GM18951 (cell line): Measurements from ENCODE around the gene KRTAP12-4.
"Not testable (repeated sequence)": the region's sequence is repeated elsewhere in the genome, so short reads cannot be mapped to it uniquely, and the experiment has no call there.

ENCODE experiments used
- POLR2A ChIP-seq: IDR thresholded peaks from 4 replicates; pipeline ENCODE4 v1.6.1; 2011; ENCODE audit warnings: mild to moderate bottlenecking; ENCODE audit not compliant: insufficient read length, insufficient read depth; ENCODE audit errors: extremely low read depth
- in situ Hi-C: fragments of 300-500 bp; cut with MboI; formaldehyde crosslinking; loops from one replicate; pipeline ENCODE4 v1.12.0; 2022; ENCODE audit warnings: low sequenced_read_pairs, mixed read lengths, inconsistent platforms; ENCODE audit not compliant: unreplicated experiment

KRTAP12-4 gene

DNA sequence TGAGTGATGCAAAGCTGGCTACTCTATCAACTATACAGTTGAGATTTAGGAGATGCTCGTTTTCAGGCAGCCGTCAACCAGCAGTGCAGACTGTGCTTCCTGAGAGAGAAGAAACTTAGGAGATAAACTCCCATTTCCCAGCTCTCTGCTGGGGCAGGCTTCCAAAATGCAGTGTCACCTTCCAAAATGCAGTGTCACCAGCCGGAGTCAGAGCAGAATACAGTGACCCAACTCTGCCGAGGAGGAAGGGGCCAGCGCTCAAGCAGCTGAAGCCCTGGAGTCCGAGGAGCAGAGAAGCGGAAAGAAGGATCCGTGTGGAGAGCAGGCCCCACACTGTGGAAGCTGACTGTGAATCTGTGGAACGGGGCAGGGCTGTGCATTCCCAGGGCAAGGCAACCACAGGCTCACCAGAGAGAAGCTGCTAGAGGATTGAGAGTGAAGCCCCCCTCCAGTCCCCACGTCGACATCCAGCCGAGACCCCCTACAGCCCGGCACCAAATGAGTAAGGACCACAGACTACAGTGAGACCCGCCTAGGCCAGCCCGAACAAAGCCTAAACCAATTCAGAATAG lies 28.2 kb upstream of the KRTAP12-4 start:
- no peak for TF ChIP-seq POLR2A
- in situ Hi-C loops = no loop called here

DNA sequence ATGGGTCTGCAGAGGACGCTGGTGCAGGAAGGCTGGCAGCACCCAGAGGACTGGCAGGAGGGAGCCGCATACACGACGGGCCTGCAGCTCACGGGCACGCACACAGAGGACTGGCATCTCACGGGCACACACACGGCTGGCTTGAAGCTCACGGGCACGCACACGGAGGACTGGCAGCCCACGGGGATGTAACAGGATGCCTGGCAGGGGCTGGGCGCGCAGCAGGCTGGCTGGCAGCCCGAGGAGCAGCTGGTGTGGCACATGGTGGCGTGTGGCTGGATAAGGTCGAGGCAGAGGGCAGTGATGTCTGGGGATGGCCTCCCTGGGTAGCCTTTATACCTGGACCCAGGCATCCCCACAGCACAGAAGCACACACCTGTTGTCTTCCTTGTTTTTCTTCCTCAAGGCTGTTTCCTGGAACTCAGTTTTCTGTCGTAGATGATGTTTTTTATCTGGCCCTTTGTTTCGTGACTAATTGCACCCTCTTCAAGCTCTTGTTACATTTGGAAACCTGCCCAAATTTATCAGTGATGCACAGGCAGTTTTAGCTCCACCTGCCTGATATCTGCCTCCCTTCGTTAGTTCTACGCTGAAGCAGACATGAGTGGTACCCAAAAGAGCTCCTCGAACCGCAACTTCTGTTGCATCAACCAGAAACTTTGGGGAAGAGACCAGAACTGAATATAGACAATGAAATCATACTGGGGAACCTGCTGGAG lies 27.6 kb upstream of the KRTAP12-4 start, which contains the start of gene KRTAP12-1:
Gene KRTAP12-1, minus strand, starts transcription at position 303 of the 719 bp plus-strand sequence. Its CDS starts 40 bp downstream, at position 263.
- in situ Hi-C loops = no loop called here
- no peak for TF ChIP-seq POLR2A

DNA sequence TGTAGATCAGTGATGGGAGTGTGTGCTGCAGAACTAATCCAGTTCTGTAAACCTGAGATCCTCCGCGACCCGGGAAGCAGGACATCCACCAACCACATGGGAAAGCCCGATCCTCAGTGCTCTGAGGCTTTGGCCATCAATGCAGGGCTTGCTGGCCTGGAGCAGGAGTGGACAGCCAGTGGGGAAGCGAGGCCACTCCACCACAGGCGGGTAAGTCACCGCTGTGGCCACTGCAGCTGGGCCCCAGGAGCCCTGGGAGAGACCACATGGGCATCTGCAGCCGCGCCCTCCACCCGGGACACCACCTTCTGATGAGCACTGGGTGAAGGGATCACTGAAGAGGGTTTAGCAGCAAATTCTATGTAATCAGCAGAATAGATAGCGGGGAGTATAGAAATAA lies 26.7 kb upstream of the KRTAP12-4 start:
- no peak for TF ChIP-seq POLR2A
- in situ Hi-C loops = no loop called here

DNA sequence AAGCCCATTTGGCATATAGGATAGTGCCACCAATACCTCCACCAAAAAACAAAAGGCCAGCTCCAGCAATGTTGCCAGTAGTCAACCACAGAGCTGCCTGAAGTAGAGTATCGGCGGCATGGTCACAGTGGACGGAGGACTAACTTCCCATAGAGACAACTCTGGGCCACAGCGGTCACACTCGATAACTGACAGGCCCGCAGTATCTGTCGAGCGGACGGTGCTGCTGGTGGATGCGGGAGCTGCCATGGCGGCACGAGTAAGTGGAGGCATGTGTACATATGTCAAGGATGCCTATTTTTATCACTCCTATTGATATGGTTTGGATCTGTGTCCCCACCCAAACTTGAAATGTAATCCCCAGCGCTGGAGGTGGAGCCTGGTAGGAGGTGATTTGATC lies 23.4 kb upstream of the KRTAP12-4 start:
- TF ChIP-seq POLR2A = no peak

DNA sequence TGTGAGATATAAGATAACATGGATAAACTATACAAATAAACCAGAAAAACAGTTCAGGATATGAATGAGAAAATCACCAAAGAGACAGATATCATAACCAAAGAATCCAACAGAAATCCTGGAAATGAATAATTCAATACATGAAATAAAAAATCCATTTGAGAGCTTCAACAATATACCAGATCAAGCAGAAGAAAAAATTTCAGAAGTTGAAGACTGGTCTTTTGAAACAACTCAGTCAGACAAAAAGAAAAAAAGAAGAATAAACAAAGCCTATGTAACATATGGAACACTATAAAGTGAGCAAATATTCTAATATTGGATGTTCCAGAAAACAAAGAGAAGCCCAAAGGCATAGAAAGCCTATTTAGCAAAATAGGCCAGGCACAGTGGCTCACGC lies 17.5 kb upstream of the KRTAP12-4 start:
- TF ChIP-seq POLR2A = no peak
- in situ Hi-C loops = no loop called here

More for the DNA sequence above, 23.4 kb upstream of the KRTAP12-4 start:
- in situ Hi-C loops = no loop called here

DNA sequence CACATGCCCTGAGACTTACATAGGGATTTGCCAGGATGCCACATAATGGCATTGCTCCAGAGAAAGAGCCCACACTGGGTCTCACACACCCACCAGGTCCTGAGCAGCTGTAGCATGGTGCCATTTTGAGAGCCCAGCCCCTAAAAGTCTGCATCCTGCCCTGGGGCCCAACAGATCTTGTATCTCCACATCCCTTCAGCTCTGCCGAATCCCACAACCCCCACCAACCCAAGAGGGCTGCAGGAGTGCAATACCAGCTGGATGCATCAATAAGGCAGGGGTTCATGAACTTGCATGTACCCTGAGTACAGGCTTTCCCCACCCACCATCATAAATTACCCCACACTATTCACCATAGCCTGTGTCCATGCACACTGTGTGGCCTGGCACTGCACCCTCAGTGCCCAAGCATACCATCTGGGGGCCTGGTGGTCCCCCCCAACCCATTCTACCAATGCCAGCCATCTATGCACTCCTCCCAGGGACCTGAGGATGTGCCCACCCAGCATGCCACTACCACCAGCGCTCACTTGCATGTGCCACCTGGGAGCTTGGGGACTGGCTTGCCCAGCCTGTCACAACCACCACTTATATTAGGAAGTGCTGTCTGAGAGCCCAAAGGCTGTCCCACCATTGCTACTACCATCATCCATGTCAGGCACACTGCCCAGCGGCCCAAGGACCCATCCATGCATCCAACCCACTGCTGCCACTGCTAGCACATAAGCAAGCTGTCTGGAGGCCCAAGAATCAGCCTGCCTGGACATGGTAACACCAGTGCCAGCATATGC lies 16.4 kb upstream of the KRTAP12-4 start:
- TF ChIP-seq POLR2A = no peak
- in situ Hi-C loops = no loop called here

DNA sequence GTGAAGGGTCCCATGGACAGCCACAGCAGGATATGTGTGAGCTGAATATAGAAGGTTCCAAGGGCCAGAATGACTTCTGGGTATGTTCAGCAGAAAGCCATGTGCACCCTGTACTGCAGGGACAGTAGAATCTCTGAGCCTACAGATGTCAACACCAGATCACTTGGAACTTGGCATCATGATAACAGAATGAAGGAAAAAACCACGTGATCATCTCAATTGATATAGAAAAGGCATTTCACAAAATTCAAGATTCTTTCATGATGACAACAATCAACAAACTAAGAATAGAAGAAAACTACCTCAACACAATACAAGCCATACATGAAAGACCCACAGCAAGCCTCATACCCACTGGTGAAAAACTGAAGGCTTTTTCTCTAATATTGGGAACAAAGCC lies 13.2 kb upstream of the KRTAP12-4 start:
- TF ChIP-seq POLR2A = no peak
- in situ Hi-C loops = no loop called here

DNA sequence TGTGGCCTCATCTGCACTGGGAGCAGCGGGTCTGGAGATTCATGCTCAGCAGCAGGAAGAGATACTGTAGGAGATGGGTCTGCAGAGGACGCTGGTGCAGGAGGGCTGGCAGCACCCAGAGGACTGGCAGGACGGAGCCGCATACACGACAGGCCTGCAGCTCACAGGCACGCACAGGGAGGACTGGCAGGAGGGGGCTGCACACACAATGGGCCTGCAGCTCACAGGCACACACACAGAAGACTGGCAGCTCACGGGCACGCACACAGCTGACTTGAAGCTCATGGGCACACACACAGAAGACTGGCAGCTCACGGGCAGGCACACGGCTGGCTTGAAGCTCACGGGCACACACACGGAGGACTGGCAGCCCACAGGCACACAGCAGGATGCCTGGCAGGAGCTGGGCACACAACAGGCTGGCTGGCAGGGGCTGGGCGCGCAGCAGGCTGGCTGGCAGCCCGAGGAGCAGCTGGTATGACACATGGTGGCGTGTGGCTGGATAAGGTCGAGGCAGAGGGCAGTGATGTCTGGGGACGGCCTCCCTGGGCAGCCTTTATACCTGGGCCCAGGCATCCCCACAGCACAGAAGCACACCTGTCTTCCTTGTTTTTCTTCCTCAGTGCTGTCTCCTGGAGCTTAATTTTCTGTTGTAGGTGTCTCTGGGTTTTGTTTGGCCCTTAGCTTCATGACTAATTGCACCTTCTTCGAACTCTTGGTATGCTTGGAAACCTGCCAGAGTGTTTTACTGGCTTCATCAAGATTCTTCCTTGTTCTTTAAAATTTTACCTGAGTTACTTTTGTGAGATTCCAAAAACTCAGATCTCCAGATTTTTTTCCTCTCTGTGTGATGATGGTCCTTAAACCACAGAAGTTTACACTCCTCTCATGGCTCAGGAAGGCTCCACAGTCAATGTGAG lies 12.2 kb upstream of the KRTAP12-4 start, which contains the start of gene KRTAP12-2:
Gene KRTAP12-2, minus strand, starts transcription at position 527 of the 920 bp plus-strand sequence. Its CDS starts 41 bp downstream, at position 486.
- in situ Hi-C loops = no loop called here
- no peak for TF ChIP-seq POLR2A

DNA sequence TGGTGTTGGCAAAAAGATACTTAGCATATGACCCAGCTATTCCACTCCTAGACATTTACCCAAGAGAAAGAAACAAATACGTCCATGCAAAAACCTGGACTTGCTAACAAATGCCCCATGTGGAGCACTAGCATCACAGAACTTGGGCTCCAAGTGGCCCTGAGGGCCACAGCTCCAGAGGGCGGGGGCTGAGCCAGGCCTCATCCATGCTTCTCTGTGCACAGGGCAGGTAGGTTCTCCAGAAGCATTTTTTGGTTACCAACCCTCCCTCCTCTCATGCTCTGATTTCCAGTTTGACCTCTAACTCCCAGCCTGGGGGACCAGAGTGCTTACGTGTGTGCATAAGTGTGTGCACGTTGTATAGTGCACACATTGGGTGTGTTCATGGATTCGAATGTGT lies 10.2 kb upstream of the KRTAP12-4 start:
- in situ Hi-C loops = no loop called here
- no peak for TF ChIP-seq POLR2A

DNA sequence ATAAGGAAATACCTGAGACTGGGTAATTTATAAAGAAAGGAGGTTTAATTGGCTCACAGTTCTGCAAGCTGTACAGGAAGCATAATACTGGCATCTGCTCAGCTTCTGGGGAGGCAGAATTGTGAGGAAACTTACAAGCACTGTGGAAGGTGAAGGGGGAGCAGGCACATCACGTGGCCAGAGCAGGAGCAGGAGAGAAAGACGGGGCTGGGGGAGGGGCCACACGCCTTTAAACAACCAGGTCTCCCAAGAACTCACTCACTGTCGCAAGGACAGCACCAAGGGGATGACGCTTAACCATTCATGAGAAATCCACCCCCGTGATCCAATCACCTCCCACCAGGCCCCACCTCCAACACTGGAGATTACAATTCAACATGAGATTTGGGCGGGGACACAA lies 7.1 kb upstream of the KRTAP12-4 start:
- in situ Hi-C loops = not testable (repeated sequence)

DNA sequence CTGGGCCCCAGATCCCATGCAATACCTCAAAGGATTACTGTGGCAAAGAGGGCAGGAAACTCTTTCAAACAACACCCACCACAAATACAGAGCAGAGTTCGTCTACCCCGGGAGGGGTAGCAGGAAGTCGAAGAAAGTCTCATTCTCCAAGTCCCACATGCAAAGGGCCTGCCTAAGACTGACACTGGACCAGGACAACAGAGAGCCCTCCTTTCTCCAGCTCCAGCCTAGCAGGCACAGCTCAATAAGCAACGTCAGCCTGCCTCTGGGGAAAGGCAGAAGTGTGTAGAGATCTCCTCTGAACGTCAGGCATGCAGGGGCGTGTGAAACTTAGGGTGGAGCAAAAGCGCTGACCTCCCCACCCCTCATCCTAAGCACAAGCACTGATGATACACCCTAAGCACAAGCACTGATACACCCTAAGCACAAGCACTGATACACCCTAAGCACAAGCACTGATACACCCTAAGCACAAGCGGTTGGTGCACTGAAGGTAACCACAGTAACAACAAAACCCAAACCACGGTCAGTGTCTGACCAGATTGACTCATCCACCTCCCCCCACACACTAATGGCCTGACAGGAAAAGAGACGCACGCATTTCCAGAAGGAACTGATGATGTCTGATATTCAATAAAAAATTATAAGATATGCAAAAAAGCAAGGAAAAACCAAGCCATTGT lies 4.6 kb upstream of the KRTAP12-4 start:
- TF ChIP-seq POLR2A = no peak
- in situ Hi-C loops = no loop called here

DNA sequence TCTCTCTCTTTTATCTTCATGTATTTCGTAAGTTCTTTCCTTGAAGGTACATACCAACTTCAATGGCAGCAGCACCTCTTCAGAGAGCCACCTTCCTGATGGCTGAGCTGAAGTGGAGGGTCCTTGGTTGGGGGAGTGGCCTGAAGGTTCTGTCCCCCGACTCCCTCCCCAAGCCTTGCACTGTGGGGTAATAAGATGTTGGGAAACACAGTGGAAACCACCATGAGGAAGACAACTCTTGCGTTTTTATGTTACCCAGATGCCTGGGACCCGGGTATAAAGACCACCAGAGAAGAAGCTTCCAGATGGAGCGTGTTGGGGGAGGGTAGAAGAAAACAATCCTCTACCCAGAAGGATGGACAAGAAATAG lies 4.1 kb upstream of the KRTAP12-4 start:
- no peak for TF ChIP-seq POLR2A
- in situ Hi-C loops = no loop called here
